Astrocyte of the spinal cord (primary cell): ENCODE results near the gene WFDC1.

Experiments used
- DNase-seq: peaks from one replicate; pipeline ENCODE4 v3.0.0; 2011; ENCODE audit warnings: low read depth, low spot score
- H3K4me3 ChIP-seq: 2 replicates; pipeline ENCODE4 v1.5.1; 2011; ENCODE audit warnings: low read depth, mild to moderate bottlenecking, low read length, moderate library complexity
- in situ Hi-C: cut with HindIII; loops from 2 replicates; pipeline ENCODE4 v1.10.0; 2017; ENCODE audit warnings: low sequenced_read_pairs
- TF ChIP-seq, protein P1 (sequence below): IDR thresholded peaks from 2 replicates; pipeline ENCODE4 v1.5.1; 2012; ENCODE audit warnings: low read depth, mild to moderate bottlenecking, low read length, inconsistent platforms

WFDC1 gene

DNA sequence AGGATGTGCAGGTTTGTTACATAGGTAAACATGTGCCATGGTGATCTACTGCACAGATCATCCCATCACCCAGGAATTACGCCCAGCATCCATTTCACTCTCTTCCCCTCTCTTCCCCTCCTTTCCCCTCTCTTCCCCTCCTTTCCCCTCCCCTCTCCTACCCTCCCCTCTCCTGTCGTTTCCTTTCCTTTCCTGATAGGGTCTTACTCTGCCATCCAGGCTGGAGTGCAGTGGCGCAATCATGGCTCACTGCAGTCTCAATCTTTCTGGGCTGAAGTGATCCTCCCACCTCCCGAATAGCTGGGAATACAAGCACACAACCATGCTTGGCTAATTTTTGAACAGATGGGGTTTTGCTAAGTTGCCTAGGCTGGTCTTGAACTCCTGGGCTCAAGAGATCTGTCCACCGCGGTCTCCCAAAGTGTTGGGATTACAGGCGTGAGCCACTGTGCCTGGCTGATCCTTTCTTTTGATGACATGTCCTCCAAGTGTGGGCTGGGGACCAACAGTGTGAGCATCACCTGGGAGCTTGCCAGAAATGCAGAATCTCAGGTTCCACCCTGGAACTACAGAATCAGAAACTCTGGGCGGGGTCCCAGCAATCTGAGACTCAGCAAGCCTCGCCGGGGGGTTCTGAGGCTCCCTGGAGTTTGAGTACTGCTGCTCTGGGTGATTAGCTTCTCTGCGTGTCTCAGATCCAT lies 84.5 kb downstream of the WFDC1 start:
- H3K4me3 ChIP-seq: no peak overlapping the region
- no peak for DNase-seq
- TF ChIP-seq, protein P1, sequence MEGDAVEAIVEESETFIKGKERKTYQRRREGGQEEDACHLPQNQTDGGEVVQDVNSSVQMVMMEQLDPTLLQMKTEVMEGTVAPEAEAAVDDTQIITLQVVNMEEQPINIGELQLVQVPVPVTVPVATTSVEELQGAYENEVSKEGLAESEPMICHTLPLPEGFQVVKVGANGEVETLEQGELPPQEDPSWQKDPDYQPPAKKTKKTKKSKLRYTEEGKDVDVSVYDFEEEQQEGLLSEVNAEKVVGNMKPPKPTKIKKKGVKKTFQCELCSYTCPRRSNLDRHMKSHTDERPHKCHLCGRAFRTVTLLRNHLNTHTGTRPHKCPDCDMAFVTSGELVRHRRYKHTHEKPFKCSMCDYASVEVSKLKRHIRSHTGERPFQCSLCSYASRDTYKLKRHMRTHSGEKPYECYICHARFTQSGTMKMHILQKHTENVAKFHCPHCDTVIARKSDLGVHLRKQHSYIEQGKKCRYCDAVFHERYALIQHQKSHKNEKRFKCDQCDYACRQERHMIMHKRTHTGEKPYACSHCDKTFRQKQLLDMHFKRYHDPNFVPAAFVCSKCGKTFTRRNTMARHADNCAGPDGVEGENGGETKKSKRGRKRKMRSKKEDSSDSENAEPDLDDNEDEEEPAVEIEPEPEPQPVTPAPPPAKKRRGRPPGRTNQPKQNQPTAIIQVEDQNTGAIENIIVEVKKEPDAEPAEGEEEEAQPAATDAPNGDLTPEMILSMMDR: no peak
- in situ Hi-C loops: no loop called here
